Heart right ventricle (tissue), 16 donors: ENCODE data around the gene PIGN. TPM values are rescaled to one million over a fixed set of nuclear protein-coding genes. Genes with fewer than 3 reads are reported as not detected.
A peak's percentile ranks its signal among the peaks of the same experiment; 100 is the strongest.

Experiments used
- ATAC-seq, 8 donors: fragments of 200-7000 bp; cut with Tn5 transposase; one replicate each; pipeline ENCODE4 v1.9.1; 2020; ENCODE audit warnings: mild to moderate bottlenecking in 8 of 8, moderate library complexity in 8 of 8, moderate number of reproducible peaks in 1 of 8
- DNase-seq, 2 donors: peaks; one replicate each; pipeline ENCODE4 v3.0.0-alpha.2; 2020
- H3K27ac ChIP-seq, 10 donors: fragments of 200-600 bp; sonication (generic) in 2 of 10; one replicate each; pipeline versions ENCODE4 v1.5.0 to v1.8.0; 2020 to 2022; ENCODE audit warnings: mild to moderate bottlenecking in 3 of 10
- H3K27me3 ChIP-seq, 7 donors: fragments of 200-600 bp; one replicate each; pipeline ENCODE4 v1.8.0; 2021 to 2022; ENCODE audit warnings: mild to moderate bottlenecking in 2 of 7
- H3K36me3 ChIP-seq, 9 donors: fragments of 200-600 bp; sonication (generic) in 1 of 9; one replicate each; pipeline versions ENCODE4 v1.5.0 to v1.8.0; 2020 to 2022; ENCODE audit warnings: mild to moderate bottlenecking in 2 of 9
- H3K4me1 ChIP-seq, 9 donors: fragments of 200-600 bp; sonication (generic) in 1 of 9; one replicate each; pipeline versions ENCODE4 v1.5.0 to v1.8.0; 2020 to 2022; ENCODE audit warnings: mild to moderate bottlenecking in 4 of 9
- H3K4me3 ChIP-seq, 10 donors: fragments of 200-600 bp; sonication (generic) in 2 of 10; one replicate each; pipeline versions ENCODE4 v1.5.0 to v1.8.0; 2020 to 2022; ENCODE audit warnings: mild to moderate bottlenecking in 7 of 10, moderate library complexity in 2 of 10
- H3K9me3 ChIP-seq, 11 donors: fragments of 200-600 bp in 10 of 11; sonication (generic) in 2 of 11; one replicate each; pipeline versions ENCODE4 v1.5.0 to v1.8.0; 2013 to 2022; ENCODE audit warnings: mild to moderate bottlenecking in 2 of 11, control low read depth in 1 of 11, moderate library complexity in 1 of 11
- CTCF ChIP-seq, 9 donors: fragments of 200-600 bp; sonication (generic) in 2 of 9; IDR thresholded peaks; one replicate each; pipeline versions ENCODE4 v1.5.0 to v1.8.0; 2021 to 2022; ENCODE audit warnings: antibody characterized with exemption in 9 of 9, mild to moderate bottlenecking in 5 of 9, moderate library complexity in 1 of 9
- WGBS, 2 donors: extraction: QIAGEN DNeasy Blood & Tissue Kit; methylation state at CpG; one replicate each; pipeline ENCODE4 v1.1.7; 2013; ENCODE audit warnings: inconsistent platforms in 1 of 2; 5-methylcytosine and 5-hydroxymethylcytosine counted together
- intact Hi-C, 10 donors: fragments of 100-400 bp; cut with DNase I; formaldehyde crosslinking; loops; one replicate each; pipeline versions ENCODE4 v1.11.1 to v1.14.2; 2022
- polyA plus RNA-seq, 2 donors: library from polyadenylated mRNA; stranded (reverse); fragments of 200-250 nt; gene quantifications; one replicate each; pipeline ENCODE4 v1.2.3, GENCODE V29; 2013
- total RNA-seq, 10 donors: library from RNA; stranded (reverse); fragmentation: NEBNext Ultra II Directional in 3 of 10; extraction: Animal tissue kit (Norgen Biotek cat#: 25700) in 3 of 10; gene quantifications; one replicate each; pipeline versions ENCODE4 v1.2.1 to v1.2.4, GENCODE V29; 2021 to 2023
- donor health status: Arrhythmogenic right ventricular cardiomyopathy.
- donor health status: ischemic (EF 13 %, LVEDD 7.1; RV severe dilation, severe dysfunction).
- donor health status: healthy with polysubstance abuse.
- donor health status: DM: no; HTN: yes; CAD: no.
- donor health status: DM: no; HTN: no; CAD: no.
- donor health status: ischemic (EF 25% LVEDD 6.9; RV normal size, moderate dysfunction).
- donor health status: ischemic (EF 25% LVEDD 5.7; RV mildly dilated, moderate dysfunction).
- donor health status: healthy.
- donor health status: DM: yes; HTN: yes; CAD: no.
- donor health status: Ischemic cardiomyopathy.
- donor health status: ischemic (EF 35%, LVEDD 5.7; RV mildly dilated, moderate dysfunction).
- donor health status: nonischemic (EF 11% LVEDD 7.7; RV severe dilation, severe dysfunction).
- donor health status: DM: yes; HTN: yes; CAD: no.
- donor health status: PGD.
- donor health status: ischemic (EF 29% LVEDD 5.4; RV normal size, mild dysfunction).
- donor health status: nonischemic (EF 23%, LVEDD 6.1; RV moderate dilation, normal function).

Gene PIGN
- total and polyA plus RNA-seq, 12 donors, result 4.4 to 31.6 (median 19.7) TPM

GRCh38 chr18:62026586-62026985 is 160.3 kb downstream of the PIGN start:
- 80 to 81% methylated on average over 6 of the region's 6 CpGs for WGBS, 2 donors
- H3K4me3 ChIP-seq, result no peak overlapping the region
- ATAC-seq (no peak), DNase-seq (no peak)
- no peaks in the 10 kb centered on the region for H3K36me3 ChIP-seq
- H3K27ac ChIP-seq, result no peak overlapping the region
- H3K4me1 ChIP-seq, result peaks cover 0 to 8% (median 0%) of the 10 kb centered on the region in 9 donors
- no peaks in the 10 kb centered on the region for H3K9me3 ChIP-seq
- H3K27me3 ChIP-seq, result peaks cover 0 to 7% (median 0%) of the 10 kb centered on the region in 7 donors
- intact Hi-C loops, result loop anchor here in 1 of 10 donors (10.0 kb wide), 1 partner anchor 122 kb away; no protein-coding TSS in a partner anchor
- no peak for TF ChIP-seq CTCF (IDR thresholded peaks at IDR 0.05)

GRCh38 chr18:62024983-62025382 is 161.9 kb downstream of the PIGN start:
- H3K4me1 ChIP-seq, result peaks cover 0 to 8% (median 0%) of the 10 kb centered on the region in 9 donors
- intact Hi-C loops, result loop anchor here in 1 of 10 donors (10.0 kb wide), 1 partner anchor 120 kb away; no protein-coding TSS in a partner anchor
- no peaks in the 10 kb centered on the region for H3K36me3 ChIP-seq
- H3K4me3 ChIP-seq, result no peak overlapping the region
- no peak for DNase-seq
- no peak overlapping the region for H3K27ac ChIP-seq
- peaks cover 0 to 7% (median 0%) of the 10 kb centered on the region in 7 donors for H3K27me3 ChIP-seq
- no peak for ATAC-seq
- no peak for TF ChIP-seq CTCF (IDR thresholded peaks at IDR 0.05)
- H3K9me3 ChIP-seq, result no peaks in the 10 kb centered on the region

GRCh38 chr18:62023536-62023935 is 163.3 kb downstream of the PIGN start:
- Histone ChIP-seq H3K27ac (no peak overlapping the region), H3K9me3 (no peaks in the 10 kb centered on the region), H3K4me1 (peaks cover 0 to 11% (median under 1%) of the 10 kb centered on the region in 9 donors), H3K36me3 (no peaks in the 10 kb centered on the region), H3K4me3 (no peak overlapping the region), H3K27me3 (peaks cover 0 to 7% (median 0%) of the 10 kb centered on the region in 7 donors)
- ATAC-seq, result no peak
- intact Hi-C loops, result loop anchor here in 1 of 10 donors (10.0 kb wide), 1 partner anchor 119 kb away; no protein-coding TSS in a partner anchor
- TF ChIP-seq CTCF (IDR thresholded peaks at IDR 0.05), result no peak
- no peak for DNase-seq
- 74 to 79% methylated on average over 1 of the region's 1 CpG for WGBS, 2 donors

GRCh38 chr18:62018759-62019041 is 168.2 kb downstream of the PIGN start:
- Histone ChIP-seq H3K9me3 (peaks cover 0 to 10% (median 0%) of the 10 kb centered on the region in 11 donors), H3K36me3 (no peaks in the 10 kb centered on the region), H3K4me3 (no peak overlapping the region), H3K27me3 (no peaks in the 10 kb centered on the region), H3K4me1 (peaks cover 0 to 25% (median 11%) of the 10 kb centered on the region in 9 donors), H3K27ac (peak overlapping the region in 4 of 10 donors; percentile 7 to 66 (median 46))
- DNase-seq (no peak), ATAC-seq (no peak)
- no peak for TF ChIP-seq CTCF (IDR thresholded peaks at IDR 0.05)
- intact Hi-C loops, result loop anchor here in 1 of 10 donors (5.0 kb wide), 1 partner anchor 56 kb away; no protein-coding TSS in a partner anchor
- WGBS, 2 donors, result 70 to 96% methylated on average over 2 of the region's 2 CpGs
